Uterus (tissue), 2 donors: ENCODE data around the gene CALHM6.

Source experiments
- CTCF ChIP-seq, 4 experiments: fragments of 200-600 bp in 2 of 4; fragments of 450-650 bp in 2 of 4; sonication (generic) in 2 of 4; IDR thresholded peaks; one replicate each; pipeline ENCODE4 v1.5.1; 2016 to 2019; ENCODE audit warnings: antibody characterized with exemption in 4 of 4, mild to moderate bottlenecking in 2 of 4, moderate library complexity in 1 of 4
- POLR2A ChIP-seq, 2 donors: fragments of 450-650 bp; IDR thresholded peaks; one replicate each; pipeline ENCODE4 v1.6.1; 2016; ENCODE audit warnings: antibody characterized with exemption in 2 of 2, mild to moderate bottlenecking in 1 of 2, moderate library complexity in 1 of 2

GRCh38 chr6:116456927-116457326 lies 4.2 kb upstream of the CALHM6 start:
- TF ChIP-seq CTCF (IDR thresholded peaks at IDR 0.05) (no peak), POLR2A (IDR thresholded peaks at IDR 0.05) (no peak)
